Liver (tissue), 9 donors: ENCODE results near the gene TREX2. TPM values are rescaled to one million over a fixed set of nuclear protein-coding genes. Genes with fewer than 3 reads are reported as not detected.
A peak's percentile ranks its signal among the peaks of the same experiment; 100 is the strongest.

Experiments
- DNase-seq: peaks from one replicate; pipeline ENCODE4 v3.0.0-alpha.2; 2017; ENCODE audit warnings: low spot score
- H3K27ac ChIP-seq, 2 donors: one replicate each; pipeline ENCODE4 v1.7.0; 2013; ENCODE audit warnings: inconsistent platforms in 2 of 2, low read length in 2 of 2, control low read depth in 1 of 2, low read depth in 1 of 2, mild to moderate bottlenecking in 1 of 2
- H3K27me3 ChIP-seq, 4 donors: one replicate each; pipeline versions ENCODE4 v1.6.1 to v1.7.0; 2013; ENCODE audit warnings: low read length in 3 of 4, inconsistent platforms in 1 of 4, mild to moderate bottlenecking in 1 of 4, moderate library complexity in 1 of 4; ENCODE audit not compliant: control insufficient read depth in 4 of 4, insufficient read depth in 4 of 4
- H3K36me3 ChIP-seq, 4 donors: one replicate each; pipeline versions ENCODE4 v1.6.1 to v1.7.0; 2013; ENCODE audit warnings: low read length in 3 of 4, mild to moderate bottlenecking in 3 of 4, low read depth in 1 of 4, moderate library complexity in 1 of 4; ENCODE audit not compliant: control insufficient read depth in 4 of 4, insufficient read depth in 3 of 4
- H3K4me1 ChIP-seq, 4 donors: one replicate each; pipeline versions ENCODE4 v1.6.1 to v1.7.0; 2013; ENCODE audit warnings: low read length in 3 of 4, mild to moderate bottlenecking in 3 of 4, moderate library complexity in 1 of 4; ENCODE audit not compliant: control insufficient read depth in 4 of 4, insufficient read depth in 4 of 4
- H3K4me3 ChIP-seq, 3 donors: one replicate each; pipeline versions ENCODE4 v1.6.1 to v1.7.0; 2013; ENCODE audit warnings: low read length in 3 of 3, control low read depth in 1 of 3, low read depth in 1 of 3, mild to moderate bottlenecking in 1 of 3
- H3K9ac ChIP-seq, 2 donors: one replicate each; pipeline ENCODE4 v1.7.0; 2013; ENCODE audit warnings: low read length in 2 of 2, mild to moderate bottlenecking in 2 of 2, moderate library complexity in 2 of 2, control low read depth in 1 of 2, low read depth in 1 of 2
- H3K9me3 ChIP-seq, 4 donors: one replicate each; pipeline versions ENCODE4 v1.6.1 to v1.7.0; 2013; ENCODE audit warnings: low read length in 3 of 4; ENCODE audit not compliant: control insufficient read depth in 4 of 4
- HNF4A ChIP-seq, 2 donors: conservative IDR thresholded peaks; 2 replicates each; pipeline ENCODE4 v1.6.1; 2016; ENCODE audit warnings: antibody characterized with exemption in 2 of 2, mild to moderate bottlenecking in 2 of 2
- HNF4G ChIP-seq: IDR thresholded peaks from 2 replicates; pipeline ENCODE4 v1.6.1; 2016; ENCODE audit warnings: antibody characterized with exemption
- JUND ChIP-seq, 2 donors: IDR thresholded peaks; 2 replicates each; pipeline ENCODE4 v1.6.1; 2016; ENCODE audit warnings: antibody characterized with exemption in 2 of 2
- NR2F2 ChIP-seq: IDR thresholded peaks from 2 replicates; pipeline ENCODE4 v1.6.1; 2016; ENCODE audit warnings: antibody characterized with exemption
- RAD21 ChIP-seq, 2 donors: IDR thresholded peaks; 2 replicates each; pipeline ENCODE4 v1.6.1; 2016; ENCODE audit warnings: antibody characterized with exemption in 2 of 2, mild to moderate bottlenecking in 2 of 2
- RXRA ChIP-seq, 2 donors: IDR thresholded peaks; 2 replicates each; pipeline ENCODE4 v1.6.1; 2017 to 2018; ENCODE audit warnings: antibody characterized with exemption in 2 of 2, mild to moderate bottlenecking in 1 of 2
- SP1 ChIP-seq: IDR thresholded peaks from 2 replicates; pipeline ENCODE4 v1.6.1; 2018; ENCODE audit warnings: antibody characterized with exemption, mild to moderate bottlenecking
- YY1 ChIP-seq: IDR thresholded peaks from 2 replicates; pipeline ENCODE4 v1.6.1; 2016; ENCODE audit warnings: antibody characterized with exemption, mild to moderate bottlenecking
- WGBS: extraction: QIAGEN DNeasy Blood & Tissue Kit; methylation state at CpG from one replicate; pipeline ENCODE4 v1.1.7; 2013; 5-methylcytosine and 5-hydroxymethylcytosine counted together
- polyA plus RNA-seq, 2 donors: library from polyadenylated mRNA; stranded (reverse) in 1 of 2; unstranded in 1 of 2; fragments of 200-250 nt in 1 of 2; fragments of >200 nt in 1 of 2; fragmentation: Nextera tagmentation in 1 of 2; extraction: Ambion mirVana in 1 of 2; gene quantifications; one replicate each; pipeline versions ENCODE4 v1.2.1 to v1.2.3, GENCODE V29; 2013 to 2015
- total RNA-seq, 2 donors: library from RNA; depleted of rRNA; stranded (reverse); fragments of >200 nt; gene quantifications; one replicate each; pipeline ENCODE4 v1.2.3, GENCODE V29; 2014
- TF ChIP-seq, protein P1 (sequence below): fragments of 150-350 bp; IDR thresholded peaks from 2 replicates; pipeline ENCODE4 v1.5.1; 2017; ENCODE audit warnings: improper control_type of control experiment, low read depth, low read length; ENCODE audit not compliant: missing input control
- TF ChIP-seq, protein P2 (sequence below): IDR thresholded peaks from 2 replicates; pipeline ENCODE4 v1.6.1; 2016; ENCODE audit warnings: antibody characterized with exemption, mild to moderate bottlenecking
- TF ChIP-seq, protein P3 (sequence below): IDR thresholded peaks from 2 replicates; pipeline ENCODE4 v1.6.1; 2016; ENCODE audit warnings: antibody characterized with exemption
- TF ChIP-seq, protein P4 (sequence below): IDR thresholded peaks from 2 replicates; pipeline ENCODE4 v1.6.1; 2016; ENCODE audit warnings: antibody characterized with exemption
- donor health status: healthy.
- donor health status: healthy.
- donor health status: healthy.
- donor health status: healthy.
- donor health status: healthy.

Gene TREX2
- total and polyA plus RNA-seq, 4 donors, result 0.13 to 1.3 (median 1.2) TPM; not detected in 1

DNA sequence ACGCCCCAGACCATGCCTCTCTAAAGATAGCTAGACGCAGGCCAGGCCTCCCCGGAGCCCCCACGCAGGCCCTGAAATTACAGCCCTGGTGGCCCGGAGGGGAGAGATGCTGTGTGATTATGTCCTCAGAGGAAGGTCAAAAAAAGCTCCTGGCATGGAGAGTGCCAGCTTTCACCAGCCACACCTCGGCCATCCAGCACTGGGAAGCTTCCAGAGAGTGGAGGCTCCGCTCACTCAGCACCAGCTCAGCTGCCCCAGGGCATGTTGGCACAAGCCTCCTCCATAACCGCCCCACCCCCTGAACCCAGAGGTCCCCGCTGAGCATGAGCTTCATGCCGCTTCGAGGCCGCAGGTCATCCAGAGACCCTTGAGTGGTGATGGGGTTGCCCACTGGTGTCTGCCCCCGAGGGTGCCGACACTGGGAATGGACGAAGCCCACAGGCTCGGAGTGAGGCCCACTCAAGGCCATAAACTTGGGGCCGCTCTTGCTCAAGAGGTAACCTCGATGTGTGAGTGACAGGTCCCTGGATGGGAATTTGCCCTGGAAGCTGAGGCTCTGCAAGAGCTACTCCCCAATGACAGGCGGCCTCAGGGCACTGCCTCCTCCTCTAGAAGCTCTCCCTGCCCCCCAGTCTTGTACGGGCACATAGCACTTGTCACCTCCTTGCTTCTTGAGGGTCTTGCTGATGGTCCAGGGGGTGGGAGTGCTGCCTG lies 44.5 kb upstream of the TREX2 start:
- H3K36me3 ChIP-seq, result no peaks in the 10 kb centered on the region
- no peaks in the 10 kb centered on the region for H3K9me3 ChIP-seq
- no peak overlapping the region for H3K27ac ChIP-seq
- TF ChIP-seq, protein P1, sequence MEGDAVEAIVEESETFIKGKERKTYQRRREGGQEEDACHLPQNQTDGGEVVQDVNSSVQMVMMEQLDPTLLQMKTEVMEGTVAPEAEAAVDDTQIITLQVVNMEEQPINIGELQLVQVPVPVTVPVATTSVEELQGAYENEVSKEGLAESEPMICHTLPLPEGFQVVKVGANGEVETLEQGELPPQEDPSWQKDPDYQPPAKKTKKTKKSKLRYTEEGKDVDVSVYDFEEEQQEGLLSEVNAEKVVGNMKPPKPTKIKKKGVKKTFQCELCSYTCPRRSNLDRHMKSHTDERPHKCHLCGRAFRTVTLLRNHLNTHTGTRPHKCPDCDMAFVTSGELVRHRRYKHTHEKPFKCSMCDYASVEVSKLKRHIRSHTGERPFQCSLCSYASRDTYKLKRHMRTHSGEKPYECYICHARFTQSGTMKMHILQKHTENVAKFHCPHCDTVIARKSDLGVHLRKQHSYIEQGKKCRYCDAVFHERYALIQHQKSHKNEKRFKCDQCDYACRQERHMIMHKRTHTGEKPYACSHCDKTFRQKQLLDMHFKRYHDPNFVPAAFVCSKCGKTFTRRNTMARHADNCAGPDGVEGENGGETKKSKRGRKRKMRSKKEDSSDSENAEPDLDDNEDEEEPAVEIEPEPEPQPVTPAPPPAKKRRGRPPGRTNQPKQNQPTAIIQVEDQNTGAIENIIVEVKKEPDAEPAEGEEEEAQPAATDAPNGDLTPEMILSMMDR, result no peak
- TF ChIP-seq, protein P2, sequence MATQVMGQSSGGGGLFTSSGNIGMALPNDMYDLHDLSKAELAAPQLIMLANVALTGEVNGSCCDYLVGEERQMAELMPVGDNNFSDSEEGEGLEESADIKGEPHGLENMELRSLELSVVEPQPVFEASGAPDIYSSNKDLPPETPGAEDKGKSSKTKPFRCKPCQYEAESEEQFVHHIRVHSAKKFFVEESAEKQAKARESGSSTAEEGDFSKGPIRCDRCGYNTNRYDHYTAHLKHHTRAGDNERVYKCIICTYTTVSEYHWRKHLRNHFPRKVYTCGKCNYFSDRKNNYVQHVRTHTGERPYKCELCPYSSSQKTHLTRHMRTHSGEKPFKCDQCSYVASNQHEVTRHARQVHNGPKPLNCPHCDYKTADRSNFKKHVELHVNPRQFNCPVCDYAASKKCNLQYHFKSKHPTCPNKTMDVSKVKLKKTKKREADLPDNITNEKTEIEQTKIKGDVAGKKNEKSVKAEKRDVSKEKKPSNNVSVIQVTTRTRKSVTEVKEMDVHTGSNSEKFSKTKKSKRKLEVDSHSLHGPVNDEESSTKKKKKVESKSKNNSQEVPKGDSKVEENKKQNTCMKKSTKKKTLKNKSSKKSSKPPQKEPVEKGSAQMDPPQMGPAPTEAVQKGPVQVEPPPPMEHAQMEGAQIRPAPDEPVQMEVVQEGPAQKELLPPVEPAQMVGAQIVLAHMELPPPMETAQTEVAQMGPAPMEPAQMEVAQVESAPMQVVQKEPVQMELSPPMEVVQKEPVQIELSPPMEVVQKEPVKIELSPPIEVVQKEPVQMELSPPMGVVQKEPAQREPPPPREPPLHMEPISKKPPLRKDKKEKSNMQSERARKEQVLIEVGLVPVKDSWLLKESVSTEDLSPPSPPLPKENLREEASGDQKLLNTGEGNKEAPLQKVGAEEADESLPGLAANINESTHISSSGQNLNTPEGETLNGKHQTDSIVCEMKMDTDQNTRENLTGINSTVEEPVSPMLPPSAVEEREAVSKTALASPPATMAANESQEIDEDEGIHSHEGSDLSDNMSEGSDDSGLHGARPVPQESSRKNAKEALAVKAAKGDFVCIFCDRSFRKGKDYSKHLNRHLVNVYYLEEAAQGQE, result no peak
- TF ChIP-seq YY1 (no peak), JUND (IDR thresholded peaks at IDR 0.05) (no peak), HNF4G (no peak), HNF4A (conservative IDR thresholded peaks at IDR 0.05) (no peak), RXRA (IDR thresholded peaks at IDR 0.05) (no peak), RAD21 (IDR thresholded peaks at IDR 0.05) (no peak)
- TF ChIP-seq, protein P3, sequence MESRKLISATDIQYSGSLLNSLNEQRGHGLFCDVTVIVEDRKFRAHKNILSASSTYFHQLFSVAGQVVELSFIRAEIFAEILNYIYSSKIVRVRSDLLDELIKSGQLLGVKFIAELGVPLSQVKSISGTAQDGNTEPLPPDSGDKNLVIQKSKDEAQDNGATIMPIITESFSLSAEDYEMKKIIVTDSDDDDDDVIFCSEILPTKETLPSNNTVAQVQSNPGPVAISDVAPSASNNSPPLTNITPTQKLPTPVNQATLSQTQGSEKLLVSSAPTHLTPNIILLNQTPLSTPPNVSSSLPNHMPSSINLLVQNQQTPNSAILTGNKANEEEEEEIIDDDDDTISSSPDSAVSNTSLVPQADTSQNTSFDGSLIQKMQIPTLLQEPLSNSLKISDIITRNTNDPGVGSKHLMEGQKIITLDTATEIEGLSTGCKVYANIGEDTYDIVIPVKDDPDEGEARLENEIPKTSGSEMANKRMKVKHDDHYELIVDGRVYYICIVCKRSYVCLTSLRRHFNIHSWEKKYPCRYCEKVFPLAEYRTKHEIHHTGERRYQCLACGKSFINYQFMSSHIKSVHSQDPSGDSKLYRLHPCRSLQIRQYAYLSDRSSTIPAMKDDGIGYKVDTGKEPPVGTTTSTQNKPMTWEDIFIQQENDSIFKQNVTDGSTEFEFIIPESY, result no peak
- TF ChIP-seq, protein P4, sequence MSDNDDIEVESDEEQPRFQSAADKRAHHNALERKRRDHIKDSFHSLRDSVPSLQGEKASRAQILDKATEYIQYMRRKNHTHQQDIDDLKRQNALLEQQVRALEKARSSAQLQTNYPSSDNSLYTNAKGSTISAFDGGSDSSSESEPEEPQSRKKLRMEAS, result no peak
- DNase-seq, result no peak
- no peaks in the 10 kb centered on the region for H3K27me3 ChIP-seq
- WGBS, result 91% methylated on average over 20 of the region's 20 CpGs
- H3K4me3 ChIP-seq, result no peak overlapping the region
- peaks cover 0 to 6% (median 3%) of the 10 kb centered on the region in 4 donors for H3K4me1 ChIP-seq
- no peak overlapping the region for H3K9ac ChIP-seq

DNA sequence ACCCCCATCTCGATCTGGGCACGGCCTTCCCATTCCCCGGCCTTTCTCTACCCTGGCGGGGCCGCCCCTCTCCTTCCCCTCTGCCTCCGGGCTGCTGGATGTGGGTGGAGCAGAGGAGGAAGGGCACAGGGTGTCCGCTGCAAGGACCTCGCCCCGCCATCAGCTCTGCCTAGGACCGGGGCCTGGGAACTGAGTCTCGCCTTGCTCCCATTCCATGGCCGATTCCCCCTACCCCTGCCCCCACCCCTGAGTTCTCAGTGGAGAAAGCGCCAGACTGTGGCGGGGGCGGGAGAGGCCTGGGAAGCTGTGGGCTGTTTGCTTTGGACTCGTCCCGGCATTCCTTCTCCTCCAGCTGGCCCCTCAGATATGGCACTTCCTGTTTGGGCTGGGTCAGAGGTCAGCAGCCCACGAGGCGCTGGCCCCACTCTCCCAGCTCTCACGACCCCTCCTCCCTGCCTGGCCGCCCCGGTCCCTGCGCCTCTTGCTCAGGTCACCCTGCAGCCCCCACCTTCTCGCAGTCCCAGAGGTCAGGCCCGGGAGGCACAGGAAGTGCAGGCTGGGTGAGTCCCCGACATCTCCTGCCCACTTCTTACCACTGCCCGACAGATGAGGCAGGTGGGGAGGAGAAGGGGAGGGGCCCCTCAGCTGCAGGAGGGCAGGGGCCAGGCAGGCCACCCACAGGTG lies 42.5 kb upstream of the TREX2 start:
- DNase-seq, result peak; percentile 35
- H3K4me3 ChIP-seq, result no peak overlapping the region
- peak overlapping the region; percentile 17 to 59 for H3K27ac ChIP-seq
- H3K27me3 ChIP-seq, result no peaks in the 10 kb centered on the region
- no peak for TF ChIP-seq SP1
- TF ChIP-seq NR2F2, result peak; percentile 85
- TF ChIP-seq RXRA (IDR thresholded peaks at IDR 0.05), result peak in 1 of 2 donors; percentile 4
- 43% methylated on average over 27 of the region's 27 CpGs for WGBS
- no peak overlapping the region for H3K9ac ChIP-seq
- H3K36me3 ChIP-seq, result no peaks in the 10 kb centered on the region
- H3K4me1 ChIP-seq, result peaks cover 0 to 6% (median 3%) of the 10 kb centered on the region in 4 donors
- no peaks in the 10 kb centered on the region for H3K9me3 ChIP-seq
